Eye (tissue), 1 donor: ENCODE data around the gene ADNP2.
A peak's percentile ranks its signal among the peaks of the same experiment; 100 is the strongest.

ENCODE experiments used
- DNase-seq: peaks from one replicate; pipeline ENCODE4 v3.0.0-alpha.2; 2015

ADNP2 gene

GRCh38 chr18:80108121-80108536 is 933 bp upstream of the ADNP2 start:
- DNase-seq: peak; percentile 14

GRCh38 chr18:80109676-80110078 is 615 bp downstream of the ADNP2 start:
- peak; percentile 78 for DNase-seq

GRCh38 chr18:80112624-80113248 is 3.7 kb downstream of the ADNP2 start:
- no peak for DNase-seq

GRCh38 chr18:80115035-80115434 is 6.0 kb downstream of the ADNP2 start:
- DNase-seq: no peak

- peak; percentile 38 for DNase-seq
Observed at GRCh38 chr18:80119111-80119510, 10.0 kb downstream of the ADNP2 start.

GRCh38 chr18:80120932-80121331 is 11.9 kb downstream of the ADNP2 start:
- no peak for DNase-seq

- DNase-seq: no peak
Observed at GRCh38 chr18:80124131-80124530, 15.1 kb downstream of the ADNP2 start.

GRCh38 chr18:80126797-80127196 is 17.7 kb downstream of the ADNP2 start:
- no peak for DNase-seq

GRCh38 chr18:80127635-80128034 is 18.6 kb downstream of the ADNP2 start:
- DNase-seq: no peak

GRCh38 chr18:80129672-80130367 is 20.8 kb downstream of the ADNP2 start:
- no peak for DNase-seq

- DNase-seq: no peak
Observed at GRCh38 chr18:80130555-80130954, 21.5 kb downstream of the ADNP2 start.

GRCh38 chr18:80132180-80132812 is 23.2 kb downstream of the ADNP2 start:
- DNase-seq: no peak

GRCh38 chr18:80133124-80133523 is 24.1 kb downstream of the ADNP2 start:
- no peak for DNase-seq

GRCh38 chr18:80135136-80135535 is 26.1 kb downstream of the ADNP2 start:
- DNase-seq: no peak

GRCh38 chr18:80136679-80137078 is 27.6 kb downstream of the ADNP2 start:
- no peak for DNase-seq

- no peak for DNase-seq
Observed at GRCh38 chr18:80137137-80137536, 28.1 kb downstream of the ADNP2 start.

- DNase-seq: no peak
Observed at GRCh38 chr18:80137976-80138375, 28.9 kb downstream of the ADNP2 start.

- DNase-seq: no peak
Observed at GRCh38 chr18:80140455-80140985, 31.5 kb downstream of the ADNP2 start.

- no peak for DNase-seq
Observed at GRCh38 chr18:80143881-80144280, 34.8 kb downstream of the ADNP2 start.

- no peak for DNase-seq
Observed at GRCh38 chr18:80145196-80145804, 36.2 kb downstream of the ADNP2 start.

- peak; percentile 73 for DNase-seq
Observed at GRCh38 chr18:80147037-80147417, 38.0 kb downstream of the ADNP2 start.

GRCh38 chr18:80147418-80148325 is 38.6 kb downstream of the ADNP2 start:
- DNase-seq: peak; percentile 96
